Stimulated activated CD8-positive, alpha-beta memory T cell treated with anti-CD3 and anti-CD28 coated beads, Interleukin-7, amount 100 ng/mL, for 1 hour (primary cell): ENCODE data around the gene SDK2.

Experiments
- DNase-seq, 2 donors: peaks; one replicate each; pipeline ENCODE4 v3.0.0-alpha.2; 2020; ENCODE audit warnings: low read depth in 2 of 2

SDK2 gene

DNA sequence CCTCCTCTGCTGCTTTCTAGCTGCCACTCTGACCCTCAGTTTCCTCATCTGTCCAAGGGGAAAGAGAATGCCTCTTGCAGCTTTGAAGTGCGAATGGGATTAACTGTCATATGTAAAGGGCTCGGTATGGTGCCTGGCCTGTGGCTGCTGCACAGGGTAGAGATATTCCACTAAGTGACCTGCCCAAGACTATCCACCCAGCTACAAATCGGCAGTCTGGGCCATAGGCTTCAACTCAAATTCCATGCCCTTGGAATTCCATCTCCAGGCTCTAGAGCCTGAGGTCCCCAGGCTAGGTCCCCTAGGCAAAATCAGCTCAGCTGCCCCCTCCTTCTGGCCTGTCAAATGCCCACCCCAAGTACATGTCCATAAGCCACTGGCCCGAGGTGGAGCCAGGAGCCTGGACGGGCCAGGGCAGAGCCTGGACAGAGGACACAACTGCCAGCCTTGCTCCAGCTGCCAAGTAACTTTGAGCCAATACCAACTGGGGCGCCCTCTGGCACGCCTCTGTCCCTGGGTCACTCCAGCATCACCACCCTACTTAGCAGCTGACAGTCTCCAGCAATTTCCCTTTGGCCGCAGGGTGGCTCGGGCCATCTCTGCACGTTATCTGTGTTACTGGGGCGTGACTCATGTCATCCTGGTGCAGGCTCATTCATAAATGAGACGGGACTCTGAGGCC is 57.2 kb downstream of the SDK2 start:
- DNase-seq, result no peak

DNA sequence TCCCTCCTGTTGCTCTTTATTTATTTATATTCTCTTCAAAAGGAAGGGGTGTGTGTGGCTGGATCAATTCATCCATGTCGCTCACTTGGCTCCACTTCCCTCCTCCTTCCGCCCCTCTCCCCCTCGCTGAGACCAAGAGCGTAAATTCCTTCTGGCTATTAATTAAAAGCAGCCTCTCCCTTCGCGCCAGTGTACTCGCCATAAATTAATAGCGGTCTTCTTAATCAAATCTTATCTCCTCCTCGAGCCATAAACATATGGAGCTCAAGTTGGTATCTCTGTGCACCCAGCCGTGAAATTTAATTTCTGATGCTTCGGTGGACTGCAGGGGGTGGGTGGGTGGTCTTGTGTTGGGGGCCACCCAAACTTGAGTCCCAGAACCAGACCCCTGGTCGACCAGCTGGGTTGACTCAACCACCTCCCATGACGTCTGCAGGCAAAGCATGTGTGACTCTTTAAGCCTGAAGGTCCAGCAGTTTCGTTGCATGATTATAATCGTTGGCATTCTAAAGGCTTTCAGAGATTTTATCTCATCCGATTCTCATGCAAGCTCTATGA is 57.9 kb downstream of the SDK2 start:
- no peak for DNase-seq

DNA sequence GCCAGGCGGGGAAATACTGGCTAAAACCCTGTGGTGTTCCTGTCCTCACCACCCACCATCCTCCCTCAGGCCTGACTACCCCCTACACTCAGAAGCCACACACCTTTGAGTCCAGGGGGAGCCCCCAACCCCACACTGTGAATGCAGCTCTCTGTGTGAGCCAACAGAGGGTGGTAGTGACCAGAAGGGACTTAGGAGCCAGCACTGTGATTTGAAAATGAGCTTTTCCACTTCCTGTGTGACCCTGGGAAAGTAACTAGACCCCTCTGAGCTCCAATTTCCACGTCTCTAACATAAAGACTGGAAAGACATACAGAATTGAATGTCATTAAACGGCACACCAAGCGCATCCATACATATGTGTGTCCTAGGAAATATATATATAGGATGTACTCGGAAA is 58.7 kb downstream of the SDK2 start:
- no peak for DNase-seq

DNA sequence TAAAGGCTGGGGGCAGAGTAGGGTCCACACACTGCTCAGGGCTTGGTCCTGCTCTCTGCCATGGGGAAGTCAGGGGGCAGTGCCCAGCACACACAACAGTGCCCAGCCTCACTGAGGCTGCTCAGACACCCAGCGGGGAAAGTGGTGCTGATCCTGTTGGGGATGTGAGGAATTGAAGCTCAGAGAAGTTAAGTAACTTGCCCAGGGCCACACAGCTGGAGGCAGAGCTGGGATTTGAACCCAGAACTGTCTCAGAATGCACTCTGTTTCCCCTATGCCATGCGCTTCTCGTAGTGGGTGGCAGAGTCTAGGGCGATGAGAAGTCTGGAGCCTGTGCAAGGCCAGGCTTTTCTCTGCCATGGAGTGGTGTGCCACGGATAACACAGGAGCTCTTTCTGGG is 59.3 kb downstream of the SDK2 start:
- no peak for DNase-seq

DNA sequence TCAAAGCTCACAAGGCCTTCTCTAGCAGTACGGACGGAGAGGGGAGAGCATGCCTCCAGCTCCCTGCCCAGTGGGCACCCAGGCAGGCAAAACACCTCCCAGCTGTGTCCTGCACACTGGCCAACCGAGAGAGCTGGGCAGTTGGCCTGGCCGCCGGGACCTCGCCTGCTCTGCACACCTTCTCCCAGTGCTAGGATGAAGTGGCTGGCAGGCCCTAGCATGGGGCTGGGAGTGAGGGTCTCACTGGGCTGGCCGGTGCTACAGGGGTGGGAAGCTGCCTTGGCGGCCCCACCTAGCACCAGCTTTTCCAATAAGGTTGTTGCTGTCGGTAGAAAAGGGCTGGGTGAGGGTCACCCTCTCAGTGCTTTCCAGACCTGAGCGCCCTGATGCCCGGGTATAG is 60.2 kb downstream of the SDK2 start:
- no peak for DNase-seq

DNA sequence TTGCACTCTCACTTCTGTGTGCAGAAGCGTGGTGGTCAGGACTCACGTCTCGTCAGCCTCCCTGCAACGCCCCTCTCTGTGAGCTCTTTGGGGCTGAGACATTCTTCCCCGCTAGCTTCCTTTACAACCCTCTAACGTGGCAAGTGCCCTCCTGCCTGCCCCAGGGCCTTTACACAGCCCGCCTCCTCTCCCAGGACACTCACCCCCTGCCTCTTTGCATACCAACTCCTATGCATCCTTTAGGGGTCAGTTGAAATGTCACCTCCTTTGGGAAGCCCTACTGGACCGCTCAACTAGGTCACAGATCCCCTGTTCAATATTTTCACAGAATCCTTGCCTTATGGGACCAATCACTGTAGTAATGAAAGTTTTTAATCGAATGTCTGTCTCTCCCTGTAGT is 61.4 kb downstream of the SDK2 start:
- no peak for DNase-seq

DNA sequence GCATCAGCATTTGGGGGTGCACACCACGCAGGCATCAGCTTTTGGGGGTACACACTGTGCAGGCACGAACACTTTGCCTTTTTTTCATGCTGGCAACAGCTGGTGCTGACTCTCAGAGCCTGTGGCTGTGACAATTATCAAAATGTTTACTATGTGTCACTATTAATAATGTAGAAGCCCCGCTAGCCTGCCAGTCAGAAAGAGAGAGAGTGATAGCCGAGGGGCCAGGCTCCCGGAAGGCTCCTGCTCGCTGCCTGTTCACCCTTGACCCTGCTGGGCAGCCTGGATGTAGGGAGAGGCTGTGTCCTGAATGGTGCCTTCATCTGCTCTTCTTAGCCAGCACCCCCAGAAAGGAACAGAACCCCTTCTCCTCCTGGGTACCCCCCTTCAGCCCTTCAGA is 61.9 kb downstream of the SDK2 start:
- DNase-seq, result no peak

DNA sequence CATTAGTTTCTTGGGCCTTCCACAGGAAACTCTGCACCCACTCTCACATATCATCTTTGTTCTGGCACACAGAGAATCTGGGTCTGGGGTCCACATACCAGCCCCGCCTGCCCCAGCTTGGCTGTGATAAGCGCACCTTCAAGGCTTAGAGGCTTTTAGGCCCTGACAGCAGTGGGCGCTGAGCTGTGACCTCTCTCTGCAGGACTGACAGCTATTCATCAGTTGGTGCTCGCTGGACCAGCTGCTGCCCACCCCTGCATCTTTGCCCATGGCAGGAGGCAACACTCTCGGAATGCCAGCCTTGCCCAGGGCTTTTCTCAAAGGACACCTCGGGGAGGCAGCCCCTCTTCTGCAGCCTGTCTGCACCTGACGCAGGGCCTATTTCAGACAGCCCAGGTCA is 62.9 kb downstream of the SDK2 start:
- DNase-seq, result no peak

DNA sequence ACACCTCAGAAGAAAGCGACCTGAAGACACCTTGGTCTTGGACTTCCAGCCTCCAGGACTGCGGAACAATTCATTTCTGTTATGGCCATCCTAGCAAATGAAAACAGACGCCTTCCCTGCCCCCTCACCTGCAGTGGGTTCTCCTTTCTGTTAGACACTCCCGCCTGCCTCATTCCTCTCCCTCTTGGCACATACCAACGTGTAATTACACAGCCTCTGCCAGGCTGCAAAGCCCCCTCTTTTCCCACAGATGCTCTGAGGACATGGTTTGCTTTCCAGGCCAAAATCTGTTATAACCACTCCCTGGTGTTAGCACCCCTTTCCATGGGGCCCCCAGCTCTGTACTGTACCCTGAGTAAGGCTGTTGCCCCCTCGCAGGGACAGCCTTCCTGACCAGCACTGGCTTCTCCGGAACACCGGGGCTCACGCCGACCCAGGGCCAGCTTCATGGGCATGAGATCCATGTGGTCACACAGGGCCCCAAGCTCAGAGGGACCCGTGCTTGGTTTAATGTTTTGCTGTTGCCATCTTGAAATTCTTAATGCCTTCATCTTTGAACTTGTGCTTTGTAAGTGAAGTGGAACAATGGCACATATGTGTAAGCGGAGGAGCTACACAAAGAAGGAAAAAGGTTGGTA is 64.1 kb downstream of the SDK2 start:
- DNase-seq, result no peak

DNA sequence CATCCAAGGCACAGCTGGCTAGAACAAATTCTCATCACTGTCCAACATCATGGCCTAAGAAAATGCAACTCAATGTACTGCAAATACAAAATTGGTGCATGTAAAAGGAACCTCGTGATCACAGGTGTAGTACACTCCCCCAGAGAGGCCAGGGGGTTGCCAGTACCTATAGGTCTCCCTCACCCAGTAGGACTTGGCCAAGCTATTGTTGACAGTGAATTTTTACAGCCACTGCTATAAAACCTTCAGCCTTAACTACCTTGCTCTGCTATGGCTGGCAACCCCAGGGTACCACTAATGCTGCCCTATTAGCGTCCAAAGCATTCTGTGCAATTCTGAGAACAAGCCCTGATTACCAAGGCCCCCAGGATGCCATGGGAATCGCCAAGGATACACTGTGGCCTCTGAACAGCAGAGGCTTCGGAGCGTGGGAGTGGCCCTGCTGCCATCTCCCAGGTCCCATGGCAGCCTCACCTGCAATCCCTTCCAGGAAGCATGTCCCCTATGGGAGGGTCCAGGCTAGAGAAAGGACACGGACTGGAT is 67.6 kb downstream of the SDK2 start:
- DNase-seq, result no peak

DNA sequence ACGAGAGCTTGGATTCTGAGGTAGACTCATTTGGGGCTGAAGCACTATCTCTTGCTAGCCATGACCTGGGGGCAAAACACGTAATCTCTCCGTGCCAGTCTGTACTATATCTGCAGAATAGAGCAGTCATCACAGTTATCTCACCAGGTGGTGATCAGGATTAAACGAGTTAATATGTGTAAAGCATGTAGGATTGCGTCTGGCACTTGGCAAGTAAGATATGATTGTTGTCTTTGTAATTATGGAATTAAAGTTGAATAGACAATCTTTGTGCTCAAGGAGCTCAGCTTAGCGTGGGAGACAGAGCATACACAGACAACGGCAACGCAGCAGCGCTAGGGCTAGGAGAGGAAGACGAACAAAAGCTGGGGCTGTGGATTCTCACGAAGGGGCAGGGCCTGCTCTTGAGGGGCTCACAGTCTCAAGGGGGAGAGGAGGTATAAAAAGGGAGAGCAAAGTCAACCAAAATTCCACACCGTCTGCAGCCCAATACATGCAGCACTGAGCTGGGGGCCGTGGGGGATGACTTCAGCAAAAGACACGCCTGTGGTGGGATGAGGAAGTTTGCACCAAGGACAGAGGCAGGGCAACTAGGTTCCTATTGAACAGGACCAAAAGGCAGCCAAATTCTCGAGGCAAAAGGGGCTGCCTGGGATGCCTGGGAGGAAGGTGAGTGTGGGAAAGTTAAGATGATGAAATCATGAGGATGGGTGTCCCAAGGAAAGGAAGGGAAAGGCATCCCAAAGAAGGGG is 68.6 kb downstream of the SDK2 start:
- no peak for DNase-seq

DNA sequence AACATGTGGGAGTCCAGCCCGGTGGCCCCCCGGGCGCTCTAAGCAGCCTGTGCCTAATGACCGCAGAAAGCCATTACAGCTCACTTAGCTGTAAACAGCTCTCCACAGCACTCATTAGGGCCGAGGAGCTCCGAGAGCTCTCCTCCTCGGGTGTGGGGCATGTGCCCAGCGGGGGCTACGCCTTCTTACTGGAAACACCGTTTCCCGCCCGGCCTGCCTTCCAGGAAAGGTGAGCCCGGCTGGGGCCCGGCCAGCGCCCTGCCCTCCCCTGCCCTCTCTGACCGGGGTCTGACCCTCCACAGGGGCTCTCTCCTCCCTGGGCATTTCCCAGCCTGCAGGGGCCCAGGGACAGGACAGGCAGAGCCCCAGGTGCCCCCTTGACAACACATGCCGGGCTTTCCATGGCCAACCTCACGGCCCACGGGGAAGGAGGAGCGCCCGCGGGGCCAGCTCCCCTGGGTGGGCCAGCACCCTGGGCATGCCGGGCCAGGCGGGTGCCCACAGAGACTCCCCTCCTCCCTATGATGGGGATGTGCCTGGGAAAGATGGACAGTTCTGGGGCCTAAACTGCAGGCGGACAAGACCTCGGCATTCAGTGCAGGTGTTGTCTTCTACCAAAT is 72.6 kb downstream of the SDK2 start:
- DNase-seq, result no peak

DNA sequence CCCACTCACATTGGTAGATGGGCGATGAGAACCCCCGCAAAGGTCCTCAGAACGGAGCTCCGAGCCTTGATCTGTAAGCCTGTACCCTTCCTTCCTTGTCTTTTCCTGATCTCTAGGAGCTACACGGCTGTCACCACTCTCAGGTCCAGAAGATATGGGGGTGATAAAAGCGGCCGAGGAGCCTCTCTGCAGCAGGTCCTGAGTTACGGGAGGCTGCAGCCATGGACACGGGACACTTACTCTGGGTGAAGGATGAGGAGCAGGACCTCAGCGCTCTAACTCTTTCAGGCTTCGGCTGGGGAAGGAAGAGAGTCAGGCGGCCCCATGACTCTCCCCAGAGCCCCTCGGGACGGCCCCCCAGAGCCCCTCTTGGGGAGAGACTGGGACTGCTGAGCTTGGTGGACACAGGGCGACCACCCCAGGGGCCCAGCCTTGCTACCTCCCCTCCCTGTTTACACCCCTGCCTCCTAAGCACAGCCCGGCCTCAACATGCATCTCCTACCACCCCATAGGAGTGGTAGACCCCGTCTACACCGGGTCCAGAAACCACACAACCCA is 74.4 kb downstream of the SDK2 start:
- no peak for DNase-seq

DNA sequence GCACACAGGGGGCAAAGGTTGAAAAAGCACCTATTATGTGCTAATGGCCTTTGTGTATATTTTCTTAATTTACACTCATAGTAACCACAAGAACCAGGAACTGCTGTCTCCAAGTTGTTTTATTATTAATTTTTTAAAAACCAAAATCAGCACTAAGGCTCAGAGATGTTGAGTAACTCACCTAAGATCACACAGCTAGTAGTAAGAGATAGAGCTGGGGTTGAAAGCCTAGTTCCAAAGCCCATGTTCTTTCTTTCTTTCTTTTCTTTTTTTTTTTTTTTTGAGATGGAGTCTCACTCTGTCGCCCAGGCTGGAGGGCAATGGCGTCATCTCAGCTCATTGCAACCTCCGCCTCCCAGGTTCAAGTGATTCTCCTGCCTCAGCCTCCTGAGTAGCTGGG is 75.3 kb downstream of the SDK2 start:
- DNase-seq, result no peak

DNA sequence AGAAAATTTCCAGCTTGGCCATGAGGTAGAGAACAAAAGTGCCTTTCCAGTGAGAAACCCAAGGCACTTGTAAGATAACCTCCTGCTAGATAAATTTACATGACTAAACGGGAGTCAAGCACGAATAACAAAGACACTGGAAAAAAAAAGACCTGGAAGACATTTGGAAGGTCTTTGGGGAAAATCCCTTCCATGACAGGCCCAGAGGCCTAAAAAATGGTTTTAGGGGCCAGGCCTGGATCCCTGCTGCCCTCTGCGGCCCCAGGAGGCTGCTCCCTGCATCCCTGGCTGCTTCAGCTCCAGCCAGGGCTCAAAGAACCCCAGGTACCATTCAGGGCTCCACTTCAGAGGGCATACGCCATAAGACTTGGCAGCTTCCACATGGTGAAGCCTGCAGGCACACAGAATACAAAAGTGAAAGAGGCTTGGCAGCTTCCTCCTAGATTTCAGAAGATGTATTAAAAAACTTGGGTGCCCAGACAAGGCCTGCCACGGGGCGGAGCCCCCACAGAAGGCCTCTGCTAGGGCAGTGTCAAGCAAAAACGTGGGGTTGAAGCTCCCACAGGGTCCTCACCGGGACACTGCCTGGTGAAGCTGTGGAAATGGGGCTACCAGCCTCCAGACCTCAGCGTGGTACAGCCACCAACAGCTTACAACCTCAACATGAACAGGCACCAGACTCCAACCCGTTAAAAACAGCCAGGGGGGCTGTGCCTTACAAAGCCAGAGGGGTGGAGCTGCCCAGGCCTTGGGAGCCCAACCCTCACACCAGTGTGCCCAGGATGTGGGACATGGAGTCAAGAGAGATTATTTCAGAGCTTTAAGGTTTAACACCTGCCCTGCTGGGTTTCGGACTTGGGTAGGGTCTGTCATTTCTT is 77.1 kb downstream of the SDK2 start:
- DNase-seq, result no peak

DNA sequence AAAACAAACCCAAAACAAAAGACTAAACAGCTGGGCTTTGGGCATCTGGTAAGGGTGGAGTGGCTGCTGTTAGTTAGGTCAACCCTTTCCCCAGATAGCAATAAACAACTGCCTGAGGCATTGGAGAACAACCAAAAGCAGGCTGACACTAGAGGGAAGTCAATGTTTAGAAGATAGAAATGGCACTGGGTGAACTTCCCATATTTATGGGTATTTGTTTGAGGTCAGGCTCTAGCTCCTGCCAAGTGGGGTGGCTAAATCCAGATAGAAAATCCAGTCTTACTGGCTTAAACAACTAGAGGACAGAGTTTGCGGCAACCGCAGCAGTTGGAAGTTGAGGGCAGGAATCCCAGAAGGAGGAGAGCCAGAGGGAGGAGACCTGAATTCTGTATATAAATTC is 79.4 kb downstream of the SDK2 start:
- no peak for DNase-seq

DNA sequence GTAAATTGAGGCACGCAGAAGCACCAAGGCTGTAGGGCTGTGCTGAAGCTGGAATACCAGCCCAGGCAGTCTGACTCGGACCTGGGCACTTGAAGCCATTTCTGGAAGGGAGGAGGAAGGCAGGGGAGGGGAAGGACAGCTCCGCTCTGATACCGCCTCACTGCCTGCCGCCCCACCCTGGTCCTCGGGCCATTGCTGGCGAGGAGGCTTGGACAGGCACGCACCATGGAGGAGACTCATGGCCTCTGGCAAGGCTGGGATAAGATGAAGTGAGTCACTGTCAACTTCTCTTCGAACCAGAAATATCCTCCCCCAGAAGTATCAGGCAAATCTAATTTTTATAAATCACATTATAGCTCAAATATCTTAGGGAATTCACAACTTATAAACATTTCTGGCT is 81.3 kb downstream of the SDK2 start:
- DNase-seq, result no peak

DNA sequence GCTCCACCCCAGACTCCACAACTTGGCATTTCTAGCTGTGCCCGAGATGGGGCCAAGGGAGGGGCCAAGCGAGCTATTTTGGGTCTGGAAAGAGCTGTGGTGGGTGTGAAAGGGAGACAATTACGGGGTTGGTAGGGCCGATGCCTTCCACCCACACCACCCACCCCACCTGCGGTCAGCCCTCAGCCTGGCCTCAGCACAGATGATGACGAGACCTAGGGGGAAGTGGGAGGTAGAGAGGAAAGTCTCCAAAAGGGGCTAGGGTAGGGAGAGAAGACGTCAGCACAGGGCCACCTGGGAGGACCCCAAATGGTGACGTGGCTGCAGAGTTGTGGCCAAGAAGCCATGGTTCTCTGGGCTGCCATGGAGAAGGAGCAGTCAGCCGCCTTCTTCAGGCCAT is 83.1 kb downstream of the SDK2 start:
- no peak for DNase-seq

DNA sequence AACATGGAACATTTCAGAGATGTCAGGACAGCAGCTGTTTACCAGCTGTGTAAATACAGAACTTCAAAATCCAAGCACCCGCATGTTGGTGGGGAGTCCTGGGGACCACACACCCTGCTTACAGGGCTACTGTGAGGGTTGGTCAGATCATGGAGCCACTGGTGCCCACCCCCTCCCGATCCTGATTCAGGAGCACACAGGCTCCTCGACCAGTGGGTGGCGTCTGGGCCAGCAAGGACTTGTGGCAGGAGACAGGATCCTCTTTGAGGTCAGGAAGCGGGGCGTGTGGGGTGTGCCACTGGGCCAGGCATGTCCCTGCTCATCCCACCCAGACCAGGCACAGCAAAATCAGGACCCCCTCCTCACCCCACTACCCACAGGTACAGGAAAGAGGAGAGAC is 83.6 kb downstream of the SDK2 start:
- DNase-seq, result no peak

DNA sequence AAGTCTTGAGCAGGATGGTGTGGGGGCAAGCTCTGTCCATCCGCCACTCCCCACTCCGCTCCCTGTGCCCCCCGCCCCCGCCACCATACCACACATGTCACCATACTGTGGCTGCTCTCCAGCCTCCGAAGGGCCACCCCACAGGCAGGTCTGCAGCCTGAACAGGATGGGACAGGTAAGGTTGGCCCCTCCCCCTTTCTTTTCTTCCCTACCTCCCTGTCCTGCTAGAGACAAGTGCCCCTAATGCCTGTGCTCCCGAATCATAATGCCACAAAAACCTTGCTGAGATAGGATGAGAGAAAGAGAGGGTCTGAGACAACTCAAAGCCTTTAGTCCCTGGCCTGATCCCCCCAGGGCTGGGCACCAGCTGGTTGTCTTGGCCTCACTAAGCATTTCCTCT is 84.7 kb downstream of the SDK2 start:
- DNase-seq, result no peak
